ENCODE results near the gene MAMDC4.

Gene MAMDC4

DNA sequence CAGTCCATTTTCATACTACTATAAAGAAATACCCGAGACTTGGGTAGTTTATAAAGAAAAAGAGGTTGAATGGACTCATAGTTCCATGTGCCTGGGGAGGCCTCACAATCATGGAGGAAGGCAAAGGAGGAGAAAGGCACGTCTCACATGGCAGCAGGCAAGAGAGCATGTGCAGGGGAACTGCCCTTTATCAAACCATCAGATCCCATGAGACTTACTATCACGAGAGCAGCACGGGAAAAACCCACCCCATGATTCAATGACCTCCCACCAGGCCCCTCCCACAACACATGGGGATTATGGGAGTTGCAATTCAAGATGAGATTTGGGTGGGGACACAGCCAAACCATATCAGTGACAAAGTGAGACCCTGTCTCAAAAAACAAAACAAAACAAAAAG, 54.1 kb downstream of the MAMDC4 start:
- no peak for TF ChIP-seq NFRKB (IDR thresholded peaks at IDR 0.05)
- TF ChIP-seq, protein P1, sequence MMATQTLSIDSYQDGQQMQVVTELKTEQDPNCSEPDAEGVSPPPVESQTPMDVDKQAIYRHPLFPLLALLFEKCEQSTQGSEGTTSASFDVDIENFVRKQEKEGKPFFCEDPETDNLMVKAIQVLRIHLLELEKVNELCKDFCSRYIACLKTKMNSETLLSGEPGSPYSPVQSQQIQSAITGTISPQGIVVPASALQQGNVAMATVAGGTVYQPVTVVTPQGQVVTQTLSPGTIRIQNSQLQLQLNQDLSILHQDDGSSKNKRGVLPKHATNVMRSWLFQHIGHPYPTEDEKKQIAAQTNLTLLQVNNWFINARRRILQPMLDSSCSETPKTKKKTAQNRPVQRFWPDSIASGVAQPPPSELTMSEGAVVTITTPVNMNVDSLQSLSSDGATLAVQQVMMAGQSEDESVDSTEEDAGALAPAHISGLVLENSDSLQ (IDR thresholded peaks at IDR 0.05) = no peak
- no peak for TF ChIP-seq FOXA1 (IDR thresholded peaks at IDR 0.05)
- TF ChIP-seq TARDBP (IDR thresholded peaks at IDR 0.05) = no peak
- TF ChIP-seq BHLHE40 (IDR thresholded peaks at IDR 0.05; ENCODE audit: borderline replicate concordance) = no peak
- no peak for TF ChIP-seq SP1 (IDR thresholded peaks at IDR 0.05)
- TF ChIP-seq HDGF (IDR thresholded peaks at IDR 0.05; ENCODE audit: borderline replicate concordance) = no peak
- no peak for TF ChIP-seq SUZ12 (IDR thresholded peaks at IDR 0.05)
- no peak for TF ChIP-seq CTBP1 (IDR thresholded peaks at IDR 0.05; ENCODE audit: borderline replicate concordance)
- CTCF ChIA-PET = no interaction called here
- no peak for DNase-seq (ENCODE audit: extremely low spot score)
- POLR2A ChIA-PET = no interaction called here

DNA sequence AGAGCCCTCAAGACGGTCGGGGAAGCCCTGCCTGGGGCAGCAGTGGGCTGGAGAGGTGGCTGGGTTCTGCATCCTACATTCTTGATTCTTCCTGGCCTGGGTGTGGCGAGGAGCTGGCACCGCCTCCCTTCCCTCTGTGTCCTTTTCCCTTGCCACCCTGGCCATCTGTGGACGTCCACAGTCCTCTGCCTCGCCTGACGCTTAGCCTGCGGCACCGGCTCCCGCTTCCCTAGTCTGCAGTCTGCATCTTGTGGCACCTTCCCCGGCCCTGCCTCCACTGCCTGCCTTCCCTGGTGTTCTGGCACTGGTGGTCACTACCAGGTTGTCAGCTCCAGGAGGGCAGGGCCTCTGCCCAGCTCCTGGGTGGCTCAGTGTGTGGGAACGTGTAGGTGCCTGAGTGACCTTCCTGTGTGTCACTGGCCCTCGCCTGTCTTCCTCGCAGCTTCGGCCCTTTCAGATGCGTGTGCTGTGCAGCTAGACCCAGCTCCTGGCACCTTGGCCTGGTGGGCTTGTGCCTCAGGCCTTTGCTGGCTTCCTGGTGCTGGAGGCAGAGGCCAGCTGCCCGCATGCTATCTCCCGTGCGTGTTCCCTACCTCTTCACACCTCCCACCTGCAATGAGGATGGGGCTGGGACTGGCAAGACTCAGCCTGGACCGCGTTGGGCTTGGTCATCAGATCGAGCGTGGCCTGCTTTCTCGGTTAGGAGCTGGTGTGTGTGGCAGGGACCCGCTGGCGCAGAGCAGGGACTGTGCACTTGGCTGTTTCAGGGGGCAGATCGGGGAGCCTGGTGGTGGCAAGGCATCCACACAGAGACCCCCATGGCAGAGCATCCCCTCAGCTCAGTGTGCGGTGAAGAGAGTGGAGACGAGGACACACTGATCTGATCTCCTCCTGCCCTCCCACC, 55.1 kb downstream of the MAMDC4 start:
- TF ChIP-seq CTBP1 (IDR thresholded peaks at IDR 0.05; ENCODE audit: borderline replicate concordance) (no peak), BHLHE40 (IDR thresholded peaks at IDR 0.05; ENCODE audit: borderline replicate concordance) (no peak), LEF1 (IDR thresholded peaks at IDR 0.05; ENCODE audit: borderline replicate concordance) (no peak), SP1 (IDR thresholded peaks at IDR 0.05) (no peak), ELF4 (IDR thresholded peaks at IDR 0.05) (no peak), FOXA1 (IDR thresholded peaks at IDR 0.05) (no peak), FOXM1 (IDR thresholded peaks at IDR 0.05; ENCODE audit: borderline replicate concordance) (no peak), ZNF384 (IDR thresholded peaks at IDR 0.05) (no peak), SUZ12 (IDR thresholded peaks at IDR 0.05) (no peak), HDGF (IDR thresholded peaks at IDR 0.05; ENCODE audit: borderline replicate concordance) (no peak), L3MBTL2 (conservative IDR thresholded peaks at IDR 0.05) (no peak)
- TF ChIP-seq, protein P1 (IDR thresholded peaks at IDR 0.05) = no peak
- CTCF ChIA-PET = no interaction called here
- no peak for DNase-seq (ENCODE audit: extremely low spot score)
- POLR2A ChIA-PET = no interaction called here
